LNCaP clone FGC (cell line): Measurements from ENCODE around the gene ATP1B4.

Source experiments
- DNase-seq: peaks from one replicate; pipeline ENCODE4 v3.0.0-alpha.2; 2011; ENCODE audit warnings: low read depth
- H3K4me3 ChIP-seq: 2 replicates; pipeline ENCODE4 v1.5.1; 2011; ENCODE audit warnings: mild to moderate bottlenecking, low read depth, low read length, control low read depth
- TF ChIP-seq, protein P1 (sequence below): IDR thresholded peaks from 2 replicates; pipeline ENCODE4 v1.5.1; 2012; ENCODE audit warnings: mild to moderate bottlenecking; ENCODE audit not compliant: control insufficient read depth, insufficient read depth; ENCODE audit errors: extremely low read depth

Gene ATP1B4

DNA sequence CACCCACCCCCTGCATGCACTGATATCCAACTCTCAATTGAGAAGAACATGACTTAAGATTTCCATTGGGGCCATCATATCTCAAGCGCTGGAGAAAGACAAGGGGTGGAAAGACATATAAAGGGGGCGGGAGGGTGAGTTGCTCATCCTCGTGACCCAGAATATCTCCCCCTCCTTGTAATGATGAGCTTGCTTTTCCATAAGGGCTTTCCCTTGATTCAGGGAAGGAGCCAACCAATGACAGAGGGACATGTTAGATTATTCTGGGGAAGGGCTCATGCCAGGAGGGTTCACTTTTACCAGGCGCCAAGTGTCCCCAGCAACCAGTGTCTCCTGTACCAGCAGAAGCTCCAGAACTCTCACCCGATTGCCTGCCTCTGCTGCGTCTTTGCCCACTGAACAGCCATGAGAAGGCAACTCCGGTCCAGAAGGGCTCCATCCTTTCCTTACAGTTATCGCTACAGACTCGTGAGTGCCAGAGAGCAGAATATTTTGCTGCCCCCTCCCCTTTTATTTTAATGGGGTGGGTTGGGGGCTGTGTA, at the start of gene ATP1B4:
Gene ATP1B4, plus strand, starts transcription at position 326 of the 542 bp plus-strand sequence. Its CDS starts 80 bp downstream, at position 406.
- no peak within 1 kb of the TSS for H3K4me3 ChIP-seq
- no peak for DNase-seq
- TF ChIP-seq, protein P1, sequence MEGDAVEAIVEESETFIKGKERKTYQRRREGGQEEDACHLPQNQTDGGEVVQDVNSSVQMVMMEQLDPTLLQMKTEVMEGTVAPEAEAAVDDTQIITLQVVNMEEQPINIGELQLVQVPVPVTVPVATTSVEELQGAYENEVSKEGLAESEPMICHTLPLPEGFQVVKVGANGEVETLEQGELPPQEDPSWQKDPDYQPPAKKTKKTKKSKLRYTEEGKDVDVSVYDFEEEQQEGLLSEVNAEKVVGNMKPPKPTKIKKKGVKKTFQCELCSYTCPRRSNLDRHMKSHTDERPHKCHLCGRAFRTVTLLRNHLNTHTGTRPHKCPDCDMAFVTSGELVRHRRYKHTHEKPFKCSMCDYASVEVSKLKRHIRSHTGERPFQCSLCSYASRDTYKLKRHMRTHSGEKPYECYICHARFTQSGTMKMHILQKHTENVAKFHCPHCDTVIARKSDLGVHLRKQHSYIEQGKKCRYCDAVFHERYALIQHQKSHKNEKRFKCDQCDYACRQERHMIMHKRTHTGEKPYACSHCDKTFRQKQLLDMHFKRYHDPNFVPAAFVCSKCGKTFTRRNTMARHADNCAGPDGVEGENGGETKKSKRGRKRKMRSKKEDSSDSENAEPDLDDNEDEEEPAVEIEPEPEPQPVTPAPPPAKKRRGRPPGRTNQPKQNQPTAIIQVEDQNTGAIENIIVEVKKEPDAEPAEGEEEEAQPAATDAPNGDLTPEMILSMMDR, result no peak

DNA sequence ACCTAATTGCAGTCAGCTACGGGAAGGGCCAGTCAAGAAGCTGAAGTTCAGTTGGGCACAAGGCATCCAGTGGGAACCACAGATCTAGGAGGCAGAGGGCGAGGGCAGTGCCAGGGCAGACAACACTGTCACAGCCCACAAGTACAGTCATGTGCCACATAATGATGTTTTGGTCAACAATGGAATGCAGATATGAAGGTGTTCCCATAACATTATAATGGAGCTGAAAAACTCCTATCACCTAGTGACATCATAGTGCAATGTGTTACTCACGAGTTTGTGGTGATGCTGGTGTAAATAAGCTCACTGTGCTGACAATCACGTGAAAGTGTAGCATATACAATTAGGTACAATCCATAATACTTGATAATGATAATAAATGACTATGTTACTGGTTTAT, 46.1 kb upstream of the ATP1B4 start:
- TF ChIP-seq, protein P1, result no peak
- DNase-seq, result no peak

DNA sequence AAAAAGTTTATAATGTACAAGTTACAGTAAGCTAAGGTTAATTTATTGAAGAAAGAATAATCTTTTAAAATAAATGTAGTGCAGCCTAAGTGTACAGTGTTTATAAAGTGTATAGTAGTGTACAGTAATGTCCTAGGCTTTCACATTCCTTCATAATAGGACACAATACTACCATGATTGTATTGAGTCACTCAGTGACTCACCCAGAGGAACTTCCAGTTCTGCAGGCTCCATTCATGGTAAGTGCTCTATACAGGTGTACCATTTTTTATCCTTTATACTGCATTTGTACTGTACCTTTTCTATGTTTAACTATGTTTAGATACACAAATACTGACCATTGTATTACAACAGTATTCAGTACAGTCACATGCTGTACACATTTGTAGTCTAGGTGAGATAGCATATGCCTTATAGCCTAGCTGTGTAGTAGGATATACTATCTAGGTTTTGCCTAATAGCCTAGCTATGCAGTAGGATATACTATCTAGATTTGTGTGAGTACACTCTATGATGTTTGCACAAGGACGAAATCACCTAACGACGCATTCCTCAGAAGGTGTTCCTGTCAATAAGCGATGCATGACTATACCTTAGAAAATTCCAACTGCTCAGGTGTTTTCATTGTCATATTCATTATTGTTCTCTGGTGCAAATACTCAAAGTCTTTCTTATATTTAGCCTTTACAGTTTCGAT, 45.2 kb upstream of the ATP1B4 start:
- DNase-seq, result peak; percentile 15
- H3K4me3 ChIP-seq, result no peak overlapping the region
- TF ChIP-seq, protein P1, result no peak

More for the DNA sequence above, 46.1 kb upstream of the ATP1B4 start:
- H3K4me3 ChIP-seq, result no peak overlapping the region

DNA sequence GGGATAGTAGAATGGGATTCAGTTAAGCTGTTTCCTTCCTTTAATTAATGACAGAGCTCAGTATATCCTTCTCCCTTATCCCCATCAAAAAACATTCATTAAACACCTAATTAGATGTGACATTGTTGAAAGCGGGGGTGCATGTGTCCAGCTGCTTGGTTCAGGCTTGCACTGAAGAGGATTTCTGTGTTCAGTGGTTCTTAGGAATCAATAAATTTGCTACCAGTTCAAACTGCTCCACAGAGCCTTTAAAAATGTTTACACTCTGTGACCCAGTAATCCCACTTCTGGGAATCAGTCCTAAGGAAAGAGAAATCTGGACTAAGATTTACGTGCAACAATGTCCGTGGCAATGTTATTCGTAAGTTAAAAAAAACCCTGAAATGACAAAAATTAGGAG, 43.5 kb upstream of the ATP1B4 start:
- DNase-seq, result no peak
- H3K4me3 ChIP-seq, result no peak overlapping the region
- TF ChIP-seq, protein P1, result no peak

DNA sequence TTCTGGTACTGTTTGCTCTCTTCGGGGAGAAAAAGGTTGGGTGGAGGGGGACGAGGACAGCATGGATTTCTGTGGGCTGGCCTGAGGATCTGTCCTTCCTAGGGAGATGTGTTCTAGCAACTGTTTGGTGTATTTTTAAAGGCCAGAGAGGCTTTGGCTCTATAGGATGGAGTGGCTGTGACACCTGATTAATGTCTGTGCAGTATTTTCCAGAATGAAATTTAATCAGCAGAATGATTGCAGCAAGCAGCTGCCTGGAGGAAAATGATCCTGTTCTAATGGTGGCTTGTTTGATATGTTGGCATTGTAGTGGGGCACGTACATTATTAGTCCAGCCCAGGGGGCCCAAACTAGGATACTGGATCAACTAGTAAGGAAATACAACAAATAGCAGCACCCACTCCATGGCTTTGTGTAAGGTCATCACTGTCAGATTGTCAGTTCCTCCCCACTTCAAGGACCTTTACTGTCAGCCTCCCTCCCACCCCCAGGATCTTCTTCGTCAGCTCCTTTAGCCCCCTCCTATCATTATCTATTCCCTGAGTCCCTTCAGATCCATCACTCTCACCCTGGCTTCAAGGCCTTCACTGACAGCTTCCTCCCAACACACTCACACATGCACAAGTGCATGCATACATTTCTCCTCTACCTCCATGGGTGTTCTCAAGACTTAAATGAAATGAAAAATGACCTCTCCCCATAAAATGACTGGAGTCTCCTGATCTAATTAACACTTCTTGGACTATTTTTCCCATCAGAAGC, 40.2 kb upstream of the ATP1B4 start:
- TF ChIP-seq, protein P1, result no peak
- no peak overlapping the region for H3K4me3 ChIP-seq
- no peak for DNase-seq

DNA sequence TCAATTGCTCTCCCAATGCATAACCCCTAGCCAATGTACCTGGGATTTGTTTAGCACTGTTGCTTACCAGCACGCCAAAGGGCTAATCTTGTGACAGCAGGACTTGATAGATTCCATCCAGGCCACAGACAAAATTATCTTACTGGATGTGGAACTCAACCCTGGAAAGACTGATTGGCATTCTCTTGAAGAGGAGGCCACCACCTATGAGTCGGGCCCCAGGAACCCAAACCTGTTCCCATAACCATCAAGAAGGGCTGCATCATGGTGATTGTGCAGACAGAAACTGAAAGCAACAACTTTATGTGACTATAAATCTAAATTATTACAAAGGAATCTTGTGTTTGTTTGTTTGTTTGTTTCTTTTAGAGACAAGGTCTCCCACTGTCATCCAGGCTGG, 30.8 kb upstream of the ATP1B4 start:
- TF ChIP-seq, protein P1, result no peak

More for the DNA sequence above, 30.8 kb upstream of the ATP1B4 start:
- H3K4me3 ChIP-seq, result no peak overlapping the region
- DNase-seq, result no peak
